Jurkat, Clone E6-1 (cell line): ENCODE data around the gene RHOT2.

Experiments used
- DNase-seq: peaks from one replicate; pipeline ENCODE4 v3.0.0-alpha.2; 2011; ENCODE audit warnings: low read depth, low spot score
- H3K4me3 ChIP-seq: 2 replicates; pipeline ENCODE4 v1.5.1; 2011; ENCODE audit warnings: mild to moderate bottlenecking, low read length, control low read depth, moderate library complexity

The RHOT2 gene

GRCh38 chr16:662597-662996 lies 5.3 kb upstream of the RHOT2 start:
- no peak overlapping the region for H3K4me3 ChIP-seq
- no peak for DNase-seq

DNA sequence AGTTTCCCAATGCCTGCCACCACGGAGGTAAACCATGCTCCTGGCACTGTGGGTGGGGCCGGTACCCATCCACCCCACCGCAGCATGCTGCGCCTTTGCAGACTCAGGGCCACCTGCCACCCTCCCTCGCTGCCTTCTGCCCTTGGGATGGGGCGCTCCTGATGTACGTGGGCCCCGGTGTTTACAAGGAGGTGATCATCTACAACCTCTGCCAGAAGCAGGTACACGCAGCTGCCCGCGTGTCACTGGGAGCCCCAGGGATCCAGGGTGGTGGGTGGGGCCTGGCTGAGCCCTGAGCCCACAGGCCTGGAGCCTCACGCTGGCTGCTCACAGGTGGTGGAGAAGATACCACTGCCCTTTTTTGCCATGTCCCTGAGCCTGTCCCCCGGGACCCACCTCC lies 1.4 kb upstream of the RHOT2 start:
- no peak overlapping the region for H3K4me3 ChIP-seq
- DNase-seq, result no peak

DNA sequence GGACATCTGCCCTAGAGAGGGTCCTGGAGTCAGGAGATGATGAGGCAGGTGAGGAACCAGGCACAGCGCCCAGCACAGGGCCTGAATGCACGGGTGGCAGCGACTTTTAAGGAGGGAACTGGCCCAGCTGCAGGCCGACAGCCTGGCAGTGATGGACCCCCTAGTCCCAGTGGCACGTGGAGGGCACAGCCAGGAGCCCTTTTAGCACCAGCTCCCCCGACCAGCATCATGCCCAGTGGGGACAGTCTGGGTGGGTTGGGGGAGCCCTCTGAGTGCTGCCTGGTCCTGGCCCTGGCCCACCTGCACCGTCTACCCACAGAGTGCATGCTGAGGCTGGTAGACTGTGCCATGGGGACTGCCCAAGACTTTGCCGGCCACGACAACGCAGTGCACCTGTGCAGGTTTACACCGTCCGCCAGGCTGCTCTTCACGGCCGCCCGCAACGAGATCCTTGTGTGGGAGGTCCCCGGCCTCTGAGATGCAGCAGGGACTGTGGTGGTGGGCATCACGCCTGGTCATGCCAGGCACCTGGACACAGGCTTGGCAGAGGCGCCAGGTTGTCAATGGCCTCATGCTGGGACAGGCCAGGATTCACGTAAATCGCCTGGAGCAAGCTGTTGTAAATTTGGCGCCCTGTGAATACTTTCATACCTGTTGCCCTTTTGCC lies 686 bp upstream of the RHOT2 start:
- H3K4me3 ChIP-seq, result peak overlapping the region; percentile 50
- DNase-seq, result no peak

DNA sequence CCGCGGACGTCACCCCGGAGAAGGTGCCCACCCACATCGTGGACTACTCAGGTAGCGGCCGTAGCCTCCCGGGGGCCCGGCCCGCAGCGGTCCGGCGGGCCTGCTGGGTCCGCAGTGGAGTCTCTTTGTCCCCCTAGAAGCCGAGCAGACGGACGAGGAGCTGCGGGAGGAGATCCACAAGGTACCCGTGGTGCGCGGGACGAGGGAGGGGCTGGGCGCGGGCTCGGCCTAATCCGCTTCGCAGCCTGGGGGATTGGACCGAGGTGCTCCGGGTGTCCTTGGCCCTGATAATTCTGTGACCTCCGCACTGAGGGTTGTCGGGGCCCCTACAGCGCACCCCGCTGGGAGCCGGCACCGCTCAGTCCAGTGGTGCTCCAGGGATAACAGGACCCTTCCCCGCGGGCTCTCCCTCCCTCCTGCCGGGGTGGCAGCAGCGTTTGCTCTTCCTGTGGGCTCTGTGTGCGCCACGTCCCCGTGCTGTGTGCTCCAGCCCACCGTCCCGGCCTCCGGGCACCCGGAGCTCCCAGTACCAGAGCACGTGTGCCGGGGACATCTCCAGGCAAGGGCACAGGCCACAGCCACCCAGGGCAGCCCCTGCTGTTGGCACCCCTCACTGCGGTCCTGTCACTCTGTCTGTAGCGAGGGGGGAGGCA lies 713 bp downstream of the RHOT2 start:
- DNase-seq, result no peak

DNA sequence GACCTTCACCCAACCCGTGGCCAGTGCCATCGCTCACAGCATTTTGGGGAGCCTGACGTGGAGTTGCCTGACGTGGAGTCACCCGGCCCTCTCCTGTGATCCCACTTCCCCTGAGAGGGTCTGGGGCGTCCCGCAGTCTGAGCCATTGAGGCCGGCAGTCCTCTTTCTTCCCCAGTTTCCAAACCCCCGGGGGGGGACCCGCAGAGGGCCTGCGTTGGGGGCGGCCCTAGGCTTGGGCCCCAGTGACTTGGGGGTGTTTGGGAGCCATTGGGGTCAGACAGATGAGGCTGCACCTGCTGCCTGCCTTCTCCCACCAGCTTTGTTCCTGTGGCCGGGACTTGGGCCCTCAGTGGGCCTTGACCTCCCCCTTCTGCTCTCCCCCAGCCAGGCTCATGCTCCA lies 1.7 kb downstream of the RHOT2 start:
- no peak overlapping the region for H3K4me3 ChIP-seq

More for the DNA sequence above, 713 bp downstream of the RHOT2 start:
- H3K4me3 ChIP-seq, result peak overlapping the region; percentile 76

DNA sequence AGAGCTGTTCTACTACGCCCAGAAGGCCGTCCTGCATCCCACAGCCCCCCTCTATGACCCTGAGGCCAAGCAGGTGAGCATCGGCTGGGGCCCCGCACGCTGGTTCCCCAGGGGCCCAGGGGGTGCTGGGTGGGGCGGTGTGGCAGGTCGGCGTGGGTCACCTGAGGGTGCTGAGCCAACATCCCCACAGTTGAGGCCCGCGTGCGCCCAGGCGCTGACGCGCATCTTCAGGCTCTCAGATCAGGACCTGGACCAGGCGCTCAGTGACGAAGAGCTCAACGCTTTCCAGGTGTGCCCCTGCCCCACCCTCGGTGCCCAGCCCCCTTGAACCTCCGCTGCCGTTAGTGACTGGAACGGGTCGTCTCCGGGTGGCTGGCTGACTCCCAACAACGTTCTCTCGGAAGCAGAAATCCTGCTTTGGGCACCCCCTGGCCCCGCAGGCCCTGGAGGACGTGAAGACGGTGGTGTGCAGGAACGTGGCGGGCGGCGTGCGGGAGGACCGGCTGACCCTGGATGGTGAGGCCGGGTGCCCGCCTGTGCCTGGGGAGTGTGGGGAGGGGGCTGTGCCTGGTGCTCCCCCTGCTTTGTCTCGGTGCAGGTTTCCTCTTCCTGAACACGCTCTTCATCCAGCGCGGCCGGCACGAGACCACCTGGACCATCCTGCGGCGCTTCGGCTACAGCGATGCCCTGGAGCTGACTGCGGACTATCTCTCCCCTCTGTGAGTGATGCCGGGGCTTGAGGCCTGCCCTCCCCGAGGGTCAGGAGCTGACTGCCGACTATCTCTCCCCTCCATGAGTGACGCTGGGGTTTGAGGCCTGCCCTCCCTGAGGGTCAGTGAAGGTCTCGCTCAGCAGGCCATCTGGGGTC lies 2.8 kb downstream of the RHOT2 start:
- no peak overlapping the region for H3K4me3 ChIP-seq
- DNase-seq, result no peak

More for the DNA sequence above, 1.7 kb downstream of the RHOT2 start:
- no peak for DNase-seq

- no peak for DNase-seq
- H3K4me3 ChIP-seq, result no peak overlapping the region
These were observed 3.6 kb downstream of the RHOT2 start for GRCh38 chr16:671353-672131.

DNA sequence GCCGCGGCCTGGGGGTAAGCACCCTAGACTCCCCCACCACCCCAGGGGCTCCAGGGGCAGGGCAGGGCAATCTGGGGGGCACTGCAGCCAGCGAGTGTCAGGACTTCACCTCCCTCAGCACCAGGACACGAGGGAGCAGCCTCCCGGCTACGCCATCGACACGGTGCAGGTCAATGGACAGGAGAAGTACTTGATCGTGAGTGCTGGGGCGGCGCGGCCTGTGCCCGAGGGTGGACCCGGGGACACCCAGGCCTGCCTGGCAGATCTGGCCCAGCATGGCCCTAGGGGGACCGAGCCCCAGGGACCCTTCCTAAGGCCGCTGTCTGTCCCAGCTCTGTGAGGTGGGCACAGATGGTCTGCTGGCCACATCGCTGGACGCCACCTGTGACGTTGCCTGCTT lies 4.4 kb downstream of the RHOT2 start:
- no peak for DNase-seq
- no peak overlapping the region for H3K4me3 ChIP-seq

DNA sequence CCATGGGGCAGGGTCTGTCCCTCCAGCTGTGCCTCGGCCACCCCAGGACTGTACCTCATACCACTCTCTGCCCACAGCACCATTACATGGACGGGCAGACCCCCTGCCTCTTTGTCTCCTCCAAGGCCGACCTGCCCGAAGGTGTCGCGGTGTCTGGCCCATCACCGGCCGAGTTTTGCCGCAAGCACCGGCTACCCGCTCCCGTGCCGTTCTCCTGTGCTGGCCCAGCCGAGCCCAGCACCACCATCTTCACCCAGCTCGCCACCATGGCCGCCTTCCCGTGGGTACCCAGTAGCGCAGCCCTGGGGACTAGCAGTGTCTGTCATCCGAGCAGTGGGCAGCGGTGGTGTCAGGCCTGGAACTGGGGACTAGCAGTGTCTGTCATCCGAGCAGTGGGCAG lies 4.9 kb downstream of the RHOT2 start:
- DNase-seq, result no peak
- no peak overlapping the region for H3K4me3 ChIP-seq

DNA sequence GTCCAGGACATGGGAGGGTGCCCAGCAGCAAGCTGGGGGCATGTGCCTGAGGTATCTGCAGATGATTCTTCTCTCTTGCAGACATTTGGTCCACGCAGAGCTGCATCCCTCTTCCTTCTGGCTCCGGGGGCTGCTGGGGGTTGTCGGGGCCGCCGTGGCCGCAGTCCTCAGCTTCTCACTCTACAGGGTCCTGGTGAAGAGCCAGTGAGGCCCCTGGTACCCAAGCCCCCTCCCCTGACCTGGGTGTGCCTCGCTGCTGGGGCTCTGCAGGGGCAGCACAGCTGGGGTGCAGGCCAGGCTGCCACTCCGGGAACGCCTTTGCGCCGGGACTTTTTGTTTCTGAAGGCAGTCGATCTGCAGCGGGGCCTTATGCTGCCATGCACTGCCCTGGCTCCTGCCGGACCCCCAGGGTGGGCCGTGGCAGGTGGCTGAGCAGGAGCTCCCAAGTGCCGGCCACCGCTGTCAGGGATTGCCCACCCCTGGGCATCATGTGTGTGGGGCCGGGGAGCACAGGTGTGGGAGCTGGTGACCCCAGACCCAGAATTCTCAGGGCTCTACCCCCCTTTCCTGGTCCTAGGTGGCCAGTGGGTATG lies 5.6 kb downstream of the RHOT2 start:
- no peak for DNase-seq
- no peak overlapping the region for H3K4me3 ChIP-seq

- H3K4me3 ChIP-seq, result no peak overlapping the region
- no peak for DNase-seq
These were observed 6.4 kb downstream of the RHOT2 start for GRCh38 chr16:674214-674881.

GRCh38 chr16:674968-675883 lies 7.3 kb downstream of the RHOT2 start, which contains the start of gene RHBDL1:
Gene RHBDL1, plus strand, starts transcription at chr16:675671. Its CDS starts 120 bp downstream, at chr16:675791.
- no peak for DNase-seq
- H3K4me3 ChIP-seq, result no peak within 1 kb of the TSS

GRCh38 chr16:675884-676564 lies 8.1 kb downstream of the RHOT2 start:
- no peak overlapping the region for H3K4me3 ChIP-seq

DNA sequence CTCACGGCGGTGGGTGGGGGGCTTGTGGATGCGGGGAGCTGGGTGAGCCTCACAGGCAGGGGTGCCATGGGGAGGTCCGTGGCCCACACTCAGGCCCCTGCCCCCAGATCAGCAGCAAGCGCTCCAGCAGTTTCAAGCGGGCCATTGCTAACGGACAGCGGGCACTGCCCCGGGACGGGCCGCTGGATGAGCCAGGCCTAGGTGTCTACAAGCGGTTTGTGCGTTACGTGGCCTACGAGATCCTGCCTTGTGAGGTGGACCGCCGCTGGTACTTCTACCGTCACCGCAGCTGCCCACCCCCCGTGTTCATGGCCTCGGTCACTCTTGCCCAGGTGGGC lies 8.6 kb downstream of the RHOT2 start:
- H3K4me3 ChIP-seq, result no peak overlapping the region
- no peak for DNase-seq

More at GRCh38 chr16:675884-676564, 8.1 kb downstream of the RHOT2 start:
- DNase-seq, result no peak

DNA sequence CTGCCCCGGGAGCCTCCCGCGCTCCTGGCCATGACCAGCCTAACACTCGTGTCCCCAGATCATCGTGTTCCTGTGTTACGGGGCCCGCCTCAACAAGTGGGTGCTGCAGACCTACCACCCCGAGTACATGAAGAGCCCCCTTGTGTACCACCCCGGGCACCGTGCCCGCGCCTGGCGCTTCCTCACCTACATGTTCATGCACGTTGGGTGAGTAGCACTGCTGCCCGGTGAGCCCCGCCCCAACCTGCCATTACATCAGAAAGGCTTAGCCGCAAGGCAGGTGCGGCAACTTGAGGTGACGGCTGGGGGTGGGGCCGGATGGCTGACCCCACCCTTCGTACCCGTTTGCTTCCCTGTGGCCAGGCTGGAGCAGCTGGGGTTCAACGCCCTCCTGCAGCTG lies 9.0 kb downstream of the RHOT2 start:
- DNase-seq, result no peak
- H3K4me3 ChIP-seq, result no peak overlapping the region

GRCh38 chr16:677316-678190 lies 9.6 kb downstream of the RHOT2 start:
- no peak for DNase-seq

More at GRCh38 chr16:677316-678190, 9.6 kb downstream of the RHOT2 start:
- H3K4me3 ChIP-seq, result no peak overlapping the region
